ENCODE results near the gene NPFFR1. TPM values are rescaled to one million over a fixed set of nuclear protein-coding genes. Genes with fewer than 3 reads are reported as not detected.
A peak's percentile ranks its signal among the peaks of the same experiment; 100 is the strongest.

NPFFR1 gene
- total RNA-seq, 2 donors from 2014 or later: not detected

GRCh38 chr10:70221030-70221429 lies 62.8 kb downstream of the NPFFR1 start:
- 6 to 13% methylated on average over 1 of the region's 1 CpG for WGBS, 2 donors
- Histone ChIP-seq H3K27me3 (no peaks in the 10 kb centered on the region), H3K36me3 (replicated peaks in 1 of 2; ENCODE audit: insufficient read depth in 1 of 2, low read depth in 2 of 2) (peaks cover 0 to 4% of the 10 kb centered on the region in 2 donors), H3K27ac (peak overlapping the region in 2 of 4 donors; percentile 28 to 72), H3K4me1 (peaks cover 20% of the 10 kb centered on the region), H3K4me3 (no peak overlapping the region), H3K9me3 (no peaks in the 10 kb centered on the region)
- intact Hi-C loops (cut with DNase I): loop anchor here (5.0 kb wide), 1 partner anchor 146 kb away; no protein-coding TSS in a partner anchor
- ATAC-seq (no peak), DNase-seq (no peak)
- no peak for TF ChIP-seq POLR2A (IDR thresholded peaks at IDR 0.05)
- TF ChIP-seq CTCF (IDR thresholded peaks at IDR 0.05): no peak

- intact Hi-C loops (cut with DNase I): no loop called here
- no peaks in the 10 kb centered on the region for H3K4me1 ChIP-seq
- H3K27ac ChIP-seq: no peak overlapping the region
- peaks cover 7 to 49% of the 10 kb centered on the region in 2 donors for H3K36me3 ChIP-seq (replicated peaks in 1 of 2; ENCODE audit: insufficient read depth in 1 of 2, low read depth in 2 of 2)
- H3K27me3 ChIP-seq: no peaks in the 10 kb centered on the region
- TF ChIP-seq CTCF (IDR thresholded peaks at IDR 0.05) (no peak), POLR2A (IDR thresholded peaks at IDR 0.05) (no peak)
- 100% methylated on average over 1 of the region's 1 CpG for WGBS, 2 donors
- no peak for ATAC-seq
- H3K9me3 ChIP-seq: no peaks in the 10 kb centered on the region
- DNase-seq: no peak
- H3K4me3 ChIP-seq: no peak overlapping the region
Observed at GRCh38 chr10:70212879-70213278, 70.9 kb downstream of the NPFFR1 start.

- Histone ChIP-seq H3K4me3 (no peak overlapping the region), H3K27ac (no peak overlapping the region), H3K27me3 (no peaks in the 10 kb centered on the region), H3K36me3 (replicated peaks in 1 of 2; ENCODE audit: insufficient read depth in 1 of 2, low read depth in 2 of 2) (peaks cover 7 to 52% of the 10 kb centered on the region in 2 donors), H3K9me3 (no peaks in the 10 kb centered on the region), H3K4me1 (no peaks in the 10 kb centered on the region)
- ATAC-seq: no peak
- no peak for TF ChIP-seq POLR2A (IDR thresholded peaks at IDR 0.05)
- no peak for TF ChIP-seq CTCF (IDR thresholded peaks at IDR 0.05)
- intact Hi-C loops (cut with DNase I): no loop called here
- DNase-seq: no peak
Observed at GRCh38 chr10:70212277-70212676, 71.5 kb downstream of the NPFFR1 start.

- 94 to 96% methylated on average over 4 to 5 of the region's 5 CpGs for WGBS, 2 donors
- Histone ChIP-seq H3K27ac (no peak overlapping the region), H3K36me3 (replicated peaks in 1 of 2; ENCODE audit: insufficient read depth in 1 of 2, low read depth in 2 of 2) (peaks cover 7 to 57% of the 10 kb centered on the region in 2 donors), H3K27me3 (no peaks in the 10 kb centered on the region), H3K9me3 (no peaks in the 10 kb centered on the region), H3K4me3 (no peak overlapping the region), H3K4me1 (no peaks in the 10 kb centered on the region)
- no peak for ATAC-seq
- TF ChIP-seq CTCF (IDR thresholded peaks at IDR 0.05) (no peak), POLR2A (IDR thresholded peaks at IDR 0.05) (no peak)
- DNase-seq: no peak
- intact Hi-C loops (cut with DNase I): no loop called here
Observed at GRCh38 chr10:70206762-70207161, 77.0 kb downstream of the NPFFR1 start.

GRCh38 chr10:70201105-70201504 lies 82.7 kb downstream of the NPFFR1 start:
- H3K9me3 ChIP-seq: no peaks in the 10 kb centered on the region
- peaks cover 0 to 37% of the 10 kb centered on the region in 2 donors for H3K36me3 ChIP-seq (replicated peaks in 1 of 2; ENCODE audit: insufficient read depth in 1 of 2, low read depth in 2 of 2)
- DNase-seq (no peak), ATAC-seq (no peak)
- H3K27me3 ChIP-seq: no peaks in the 10 kb centered on the region
- H3K4me1 ChIP-seq: no peaks in the 10 kb centered on the region
- 80 to 81% methylated on average over 1 of the region's 1 CpG for WGBS, 2 donors
- TF ChIP-seq POLR2A (IDR thresholded peaks at IDR 0.05): no peak
- TF ChIP-seq CTCF (IDR thresholded peaks at IDR 0.05): no peak
- H3K27ac ChIP-seq: no peak overlapping the region
- no peak overlapping the region for H3K4me3 ChIP-seq
- intact Hi-C loops (cut with DNase I): no loop called here
